DND-41 (cell line): ENCODE measurements around the gene FAAP100.

Source experiments
- ATAC-seq: fragments of 200-7000 bp; cut with Tn5 transposase; 3 replicates; pipeline ENCODE4 v1.9.1; 2021; ENCODE audit warnings: low read depth; ENCODE audit not compliant: insufficient read depth
- DNase-seq: peaks from one replicate; pipeline ENCODE4 v3.0.0-alpha.2; 2020
- H2AFZ ChIP-seq: 2 replicates; pipeline ENCODE4 v1.6.0; 2012; ENCODE audit warnings: low read depth, low read length
- H3K27ac ChIP-seq: 2 replicates; pipeline ENCODE4 v1.5.1; 2012; ENCODE audit warnings: low read length, inconsistent platforms
- H3K27me3 ChIP-seq: fragments of 200-600 bp; sonication (generic); 2 replicates; pipeline ENCODE4 v1.6.0; 2012; ENCODE audit warnings: low read length, mild to moderate bottlenecking, inconsistent platforms; ENCODE audit not compliant: insufficient read depth, poor library complexity
- H3K36me3 ChIP-seq: 2 replicates; pipeline ENCODE4 v1.5.1; 2012; ENCODE audit warnings: low read length, inconsistent platforms; ENCODE audit not compliant: insufficient read depth
- H3K4me1 ChIP-seq: 2 replicates; pipeline ENCODE4 v1.5.1; 2012; ENCODE audit warnings: mild to moderate bottlenecking, low read length; ENCODE audit not compliant: insufficient read depth
- H3K4me2 ChIP-seq: 2 replicates; pipeline ENCODE4 v1.6.0; 2012; ENCODE audit warnings: mild to moderate bottlenecking, moderate library complexity, low read length, inconsistent platforms; ENCODE audit not compliant: insufficient read depth
- H3K4me3 ChIP-seq, 2 experiments: fragments of 200-600 bp in 1 of 2; shearing (Covaris generic) in 1 of 2; 2 replicates each; pipeline ENCODE4 v1.5.1; 2012 to 2016; ENCODE audit warnings: inconsistent platforms in 2 of 2, low read length in 2 of 2, mild to moderate bottlenecking in 2 of 2, low read depth in 1 of 2, moderate library complexity in 1 of 2
- H3K79me2 ChIP-seq: 2 replicates; pipeline ENCODE4 v1.6.0; 2012; ENCODE audit warnings: low read length, inconsistent platforms; ENCODE audit not compliant: insufficient read depth
- H3K9ac ChIP-seq: 2 replicates; pipeline ENCODE4 v1.6.0; 2012; ENCODE audit warnings: low read depth, mild to moderate bottlenecking, inconsistent platforms, low read length, moderate library complexity
- H3K9me3 ChIP-seq: 2 replicates; pipeline ENCODE4 v1.5.1; 2012; ENCODE audit warnings: low read length, moderate library complexity, mild to moderate bottlenecking, inconsistent platforms; ENCODE audit not compliant: insufficient read depth, severe bottlenecking
- H4K20me1 ChIP-seq: 2 replicates; pipeline ENCODE4 v1.6.0; 2012; ENCODE audit warnings: low read length; ENCODE audit not compliant: insufficient read depth
- EZH2 ChIP-seq: IDR thresholded peaks from 3 replicates; pipeline ENCODE4 v1.6.1; 2012; ENCODE audit warnings: borderline replicate concordance, low read depth, mild to moderate bottlenecking, moderate library complexity, low read length, inconsistent platforms; ENCODE audit not compliant: severe bottlenecking
- TF ChIP-seq, protein P1 (sequence below): IDR thresholded peaks from 2 replicates; pipeline ENCODE4 v1.5.1; 2012; ENCODE audit warnings: borderline replicate concordance, low read length, moderate library complexity, mild to moderate bottlenecking; ENCODE audit not compliant: poor library complexity, severe bottlenecking; ENCODE audit errors: extremely low read depth

FAAP100 gene

GRCh38 chr17:81569986-81570514 is 17.9 kb upstream of the FAAP100 start:
- no peak overlapping the region for H3K4me2 ChIP-seq
- H3K4me3 ChIP-seq = no peak overlapping the region
- no peak for ATAC-seq
- H4K20me1 ChIP-seq = peaks cover 19% of the 10 kb centered on the region
- peaks cover 95% of the 10 kb centered on the region for H3K36me3 ChIP-seq
- no peak overlapping the region for H2AFZ ChIP-seq
- H3K27me3 ChIP-seq = no peaks in the 10 kb centered on the region
- H3K9me3 ChIP-seq = no peaks in the 10 kb centered on the region
- H3K4me1 ChIP-seq = no peaks in the 10 kb centered on the region
- H3K9ac ChIP-seq = no peak overlapping the region
- H3K27ac ChIP-seq = no peak overlapping the region
- TF ChIP-seq EZH2 = no peak
- TF ChIP-seq, protein P1, sequence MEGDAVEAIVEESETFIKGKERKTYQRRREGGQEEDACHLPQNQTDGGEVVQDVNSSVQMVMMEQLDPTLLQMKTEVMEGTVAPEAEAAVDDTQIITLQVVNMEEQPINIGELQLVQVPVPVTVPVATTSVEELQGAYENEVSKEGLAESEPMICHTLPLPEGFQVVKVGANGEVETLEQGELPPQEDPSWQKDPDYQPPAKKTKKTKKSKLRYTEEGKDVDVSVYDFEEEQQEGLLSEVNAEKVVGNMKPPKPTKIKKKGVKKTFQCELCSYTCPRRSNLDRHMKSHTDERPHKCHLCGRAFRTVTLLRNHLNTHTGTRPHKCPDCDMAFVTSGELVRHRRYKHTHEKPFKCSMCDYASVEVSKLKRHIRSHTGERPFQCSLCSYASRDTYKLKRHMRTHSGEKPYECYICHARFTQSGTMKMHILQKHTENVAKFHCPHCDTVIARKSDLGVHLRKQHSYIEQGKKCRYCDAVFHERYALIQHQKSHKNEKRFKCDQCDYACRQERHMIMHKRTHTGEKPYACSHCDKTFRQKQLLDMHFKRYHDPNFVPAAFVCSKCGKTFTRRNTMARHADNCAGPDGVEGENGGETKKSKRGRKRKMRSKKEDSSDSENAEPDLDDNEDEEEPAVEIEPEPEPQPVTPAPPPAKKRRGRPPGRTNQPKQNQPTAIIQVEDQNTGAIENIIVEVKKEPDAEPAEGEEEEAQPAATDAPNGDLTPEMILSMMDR = no peak
- H3K79me2 ChIP-seq = no peaks in the 10 kb centered on the region; the same call in 1 of the 2 replicates
- DNase-seq = no peak

DNA sequence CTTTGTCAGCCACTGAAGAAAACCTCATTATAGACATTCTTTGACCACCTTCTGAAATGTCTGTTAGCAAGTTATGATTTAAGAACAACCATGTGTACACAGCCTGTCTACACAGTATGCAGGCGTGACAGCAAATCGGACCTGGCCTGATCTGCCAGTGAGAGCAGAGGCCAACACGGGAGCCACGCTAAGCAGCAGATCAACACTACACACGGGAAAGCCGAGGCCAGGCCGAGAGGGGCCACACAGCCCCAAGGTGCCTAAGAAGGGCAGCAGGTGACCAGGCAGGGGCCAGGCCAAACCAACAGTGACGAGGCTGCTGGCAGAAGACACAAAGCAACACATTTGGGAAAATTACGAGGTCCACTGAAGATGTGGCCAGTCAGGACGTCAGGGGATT is 16.3 kb upstream of the FAAP100 start:
- TF ChIP-seq, protein P1 = no peak
- TF ChIP-seq EZH2 = no peak
- H3K4me2 ChIP-seq = no peak overlapping the region
- H2AFZ ChIP-seq = no peak overlapping the region
- no peaks in the 10 kb centered on the region for H3K4me1 ChIP-seq
- H4K20me1 ChIP-seq = peaks cover 15% of the 10 kb centered on the region
- ATAC-seq = no peak
- peaks cover 96% of the 10 kb centered on the region for H3K36me3 ChIP-seq
- no peak overlapping the region for H3K27ac ChIP-seq
- H3K79me2 ChIP-seq = no peaks in the 10 kb centered on the region
- no peaks in the 10 kb centered on the region for H3K9me3 ChIP-seq
- H3K4me3 ChIP-seq = no peak overlapping the region
- no peak overlapping the region for H3K9ac ChIP-seq
- no peak for DNase-seq
- H3K27me3 ChIP-seq = no peaks in the 10 kb centered on the region

GRCh38 chr17:81567191-81567590 is 15.0 kb upstream of the FAAP100 start:
- Histone ChIP-seq H3K79me2 (no peaks in the 10 kb centered on the region), H3K9me3 (no peaks in the 10 kb centered on the region), H3K9ac (no peak overlapping the region), H4K20me1 (peaks cover 15% of the 10 kb centered on the region), H3K4me3 (no peak overlapping the region), H3K27me3 (no peaks in the 10 kb centered on the region), H3K36me3 (peaks cover 98% of the 10 kb centered on the region), H3K4me2 (no peak overlapping the region), H2AFZ (no peak overlapping the region), H3K4me1 (no peaks in the 10 kb centered on the region), H3K27ac (no peak overlapping the region)
- ATAC-seq (no peak), DNase-seq (no peak)
- TF ChIP-seq EZH2 = no peak
- TF ChIP-seq, protein P1 = no peak
